HL-60 (cell line): ENCODE measurements around the gene ZNF503.

Source experiments
- CTCF ChIP-seq: IDR thresholded peaks from one replicate; pipeline ENCODE4 v1.5.1; 2011; ENCODE audit warnings: low read length, control low read depth, inconsistent platforms; ENCODE audit not compliant: insufficient read depth
- POLR2AphosphoS5 ChIP-seq: IDR thresholded peaks from 2 replicates; pipeline ENCODE4 v1.6.1; 2012; ENCODE audit warnings: low read depth
- TF ChIP-seq, protein P1 (sequence below): IDR thresholded peaks from 2 replicates; pipeline ENCODE4 v1.6.1; 2012; ENCODE audit warnings: low read depth; ENCODE audit not compliant: insufficient replicate concordance

GRCh38 chr10:75418712-75419111 lies 17.1 kb upstream of the ZNF503 start:
- TF ChIP-seq CTCF (no peak), POLR2AphosphoS5 (no peak)
- TF ChIP-seq, protein P1, sequence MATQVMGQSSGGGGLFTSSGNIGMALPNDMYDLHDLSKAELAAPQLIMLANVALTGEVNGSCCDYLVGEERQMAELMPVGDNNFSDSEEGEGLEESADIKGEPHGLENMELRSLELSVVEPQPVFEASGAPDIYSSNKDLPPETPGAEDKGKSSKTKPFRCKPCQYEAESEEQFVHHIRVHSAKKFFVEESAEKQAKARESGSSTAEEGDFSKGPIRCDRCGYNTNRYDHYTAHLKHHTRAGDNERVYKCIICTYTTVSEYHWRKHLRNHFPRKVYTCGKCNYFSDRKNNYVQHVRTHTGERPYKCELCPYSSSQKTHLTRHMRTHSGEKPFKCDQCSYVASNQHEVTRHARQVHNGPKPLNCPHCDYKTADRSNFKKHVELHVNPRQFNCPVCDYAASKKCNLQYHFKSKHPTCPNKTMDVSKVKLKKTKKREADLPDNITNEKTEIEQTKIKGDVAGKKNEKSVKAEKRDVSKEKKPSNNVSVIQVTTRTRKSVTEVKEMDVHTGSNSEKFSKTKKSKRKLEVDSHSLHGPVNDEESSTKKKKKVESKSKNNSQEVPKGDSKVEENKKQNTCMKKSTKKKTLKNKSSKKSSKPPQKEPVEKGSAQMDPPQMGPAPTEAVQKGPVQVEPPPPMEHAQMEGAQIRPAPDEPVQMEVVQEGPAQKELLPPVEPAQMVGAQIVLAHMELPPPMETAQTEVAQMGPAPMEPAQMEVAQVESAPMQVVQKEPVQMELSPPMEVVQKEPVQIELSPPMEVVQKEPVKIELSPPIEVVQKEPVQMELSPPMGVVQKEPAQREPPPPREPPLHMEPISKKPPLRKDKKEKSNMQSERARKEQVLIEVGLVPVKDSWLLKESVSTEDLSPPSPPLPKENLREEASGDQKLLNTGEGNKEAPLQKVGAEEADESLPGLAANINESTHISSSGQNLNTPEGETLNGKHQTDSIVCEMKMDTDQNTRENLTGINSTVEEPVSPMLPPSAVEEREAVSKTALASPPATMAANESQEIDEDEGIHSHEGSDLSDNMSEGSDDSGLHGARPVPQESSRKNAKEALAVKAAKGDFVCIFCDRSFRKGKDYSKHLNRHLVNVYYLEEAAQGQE = no peak
